Right lobe of liver (tissue), 6 donors: ENCODE measurements around the gene BEST2. TPM values are rescaled to one million over a fixed set of nuclear protein-coding genes. Genes with fewer than 3 reads are reported as not detected.

Source experiments
- ATAC-seq, 4 donors: fragments of 200-7000 bp; cut with Tn5 transposase; one replicate each; pipeline ENCODE4 v1.9.1; 2020; ENCODE audit warnings: mild to moderate bottlenecking in 4 of 4, moderate library complexity in 4 of 4
- DNase-seq, 3 donors: peaks; one replicate each; pipeline ENCODE4 v3.0.0-alpha.2; 2020
- H3K27ac ChIP-seq, 3 donors: fragments of 200-600 bp; one replicate each; pipeline ENCODE4 v1.8.0; 2022
- H3K27me3 ChIP-seq, 2 donors: fragments of 200-600 bp; one replicate each; pipeline ENCODE4 v1.8.0; 2022
- H3K36me3 ChIP-seq, 4 donors: fragments of 200-600 bp; sonication (generic) in 1 of 4; one replicate each; pipeline versions ENCODE4 v1.5.1 to v1.8.0; 2017 to 2022; ENCODE audit warnings: control low read depth in 1 of 4
- H3K4me1 ChIP-seq, 4 donors: fragments of 200-600 bp; sonication (generic) in 1 of 4; one replicate each; pipeline versions ENCODE4 v1.5.1 to v1.8.0; 2017 to 2022; ENCODE audit warnings: control low read depth in 1 of 4
- H3K4me3 ChIP-seq, 3 donors: fragments of 200-600 bp; one replicate each; pipeline ENCODE4 v1.8.0; 2022
- H3K9me3 ChIP-seq, 4 donors: fragments of 200-600 bp; sonication (generic) in 1 of 4; one replicate each; pipeline versions ENCODE4 v1.5.1 to v1.8.0; 2017 to 2022; ENCODE audit warnings: control low read depth in 1 of 4
- CTCF ChIP-seq, 4 donors: fragments of 200-600 bp in 3 of 4; fragments of 450-650 bp in 1 of 4; IDR thresholded peaks; one replicate each; pipeline versions ENCODE4 v1.5.1 to v1.8.0; 2016 to 2022; ENCODE audit warnings: antibody characterized with exemption in 4 of 4, mild to moderate bottlenecking in 2 of 4
- POLR2A ChIP-seq: fragments of 450-650 bp; IDR thresholded peaks from one replicate; pipeline ENCODE4 v1.6.1; 2017; ENCODE audit warnings: antibody characterized with exemption, mild to moderate bottlenecking
- WGBS: methylation state at CpG from one replicate; pipeline ENCODE4 v1.1.6; 2018; ENCODE audit warnings: low coverage, low lambda C conversion rate; ENCODE audit not compliant: insufficient coverage; ENCODE audit errors: missing lambda C conversion rate; 5-methylcytosine and 5-hydroxymethylcytosine counted together
- intact Hi-C, 2 donors: fragments of 100-400 bp; cut with DNase I; formaldehyde crosslinking; loops; one replicate each; pipeline versions ENCODE4 v1.11.2 to v1.14.1; 2022
- total RNA-seq, 6 experiments: library from RNA; depleted of rRNA in 2 of 6; stranded (reverse); fragments of >200 nt in 2 of 6; fragmentation: NEBNext Ultra II Directional in 3 of 6; extraction: Animal tissue kit (Norgen Biotek cat#: 25700) in 3 of 6; gene quantifications; one replicate each; pipeline versions ENCODE4 v1.1.0 to v1.2.4, GENCODE V29; 2016 to 2023
- donor health status: DM: no; HTN: yes; CAD: no.
- donor health status: DM: no; HTN: no; CAD: no.
- donor health status: DM: no; HTN: no; CAD: no.
- donor health status: DM: no; HTN: yes; CAD: no.
- donor health status: DM: no; HTN: yes; CAD: no.

Gene BEST2
- total RNA-seq, 6 experiments from 2014 or later: not detected

- no peak for ATAC-seq
- Histone ChIP-seq H3K27ac (no peak overlapping the region), H3K36me3 (peaks cover 0 to 9% (median 3%) of the 10 kb centered on the region in 4 donors), H3K4me1 (peaks cover 0 to 12% (median 4%) of the 10 kb centered on the region in 4 donors), H3K4me3 (peak overlapping the region in 2 of 3 donors; percentile 89 to 99), H3K27me3 (no peaks in the 10 kb centered on the region), H3K9me3 (no peaks in the 10 kb centered on the region)
- no peak for DNase-seq
- WGBS: 100% methylated on average over 1 of the region's 1 CpG
- intact Hi-C loops: no loop called here
- TF ChIP-seq POLR2A (no peak), CTCF (IDR thresholded peaks at IDR 0.05) (no peak)
These were observed 48.8 kb downstream of the BEST2 start for GRCh38 chr19:12800466-12800770.

GRCh38 chr19:12800923-12801465 is 49.4 kb downstream of the BEST2 start:
- peak in 2 of 3 donors; percentile 58 to 60 for DNase-seq
- WGBS: 0% methylated on average over 2 of the region's 38 CpGs
- TF ChIP-seq CTCF (IDR thresholded peaks at IDR 0.05) (no peak), POLR2A (no peak)
- Histone ChIP-seq H3K4me1 (peaks cover 0 to 11% (median 3%) of the 10 kb centered on the region in 4 donors), H3K9me3 (no peaks in the 10 kb centered on the region), H3K27me3 (no peaks in the 10 kb centered on the region), H3K27ac (peak overlapping the region; percentile 62 to 64 (median 62)), H3K4me3 (peak overlapping the region; percentile 89 to 99 (median 92)), H3K36me3 (peaks cover 0 to 9% (median 3%) of the 10 kb centered on the region in 4 donors)
- peak; percentile 21 to 34 (median 26) for ATAC-seq
- intact Hi-C loops: no loop called here

- intact Hi-C loops: no loop called here
- TF ChIP-seq CTCF (IDR thresholded peaks at IDR 0.05): no peak
- TF ChIP-seq POLR2A: peak; percentile 96
- Histone ChIP-seq H3K4me1 (peaks cover 0 to 6% (median 0%) of the 10 kb centered on the region in 4 donors), H3K4me3 (peak within 1 kb of the TSS; percentile 89 to 99 (median 92)), H3K36me3 (peaks cover 0 to 9% (median 3%) of the 10 kb centered on the region in 4 donors), H3K9me3 (no peaks in the 10 kb centered on the region), H3K27ac (peak within 1 kb of the TSS; percentile 62 to 64 (median 62)), H3K27me3 (no peaks in the 10 kb centered on the region)
- WGBS: 0% methylated on average over 3 of the region's 78 CpGs
- DNase-seq (peak; percentile 87 to 88 (median 88)), ATAC-seq (peak; percentile 85 to 93 (median 88))
These were observed 50.1 kb downstream of the BEST2 start, which contains the start of the genes PRDX2 and THSD8 for GRCh38 chr19:12801466-12802266. PRDX2 (minus strand) TSS chr19:12801800; CDS start chr19:12801261, 539 bp downstream. THSD8 (plus strand) TSS chr19:12802069; CDS start chr19:12802072, 3 bp downstream.

GRCh38 chr19:12802267-12803106 is 50.9 kb downstream of the BEST2 start:
- peaks cover 0 to 9% (median 3%) of the 10 kb centered on the region in 4 donors for H3K36me3 ChIP-seq
- no peaks in the 10 kb centered on the region for H3K27me3 ChIP-seq
- H3K4me1 ChIP-seq: peaks cover 0 to 11% (median 0%) of the 10 kb centered on the region in 4 donors
- TF ChIP-seq CTCF (IDR thresholded peaks at IDR 0.05) (no peak), POLR2A (no peak)
- peak in 2 of 3 donors; percentile 35 to 62 for DNase-seq
- intact Hi-C loops: no loop called here
- peak overlapping the region in 1 of 3 donors; percentile 62 for H3K27ac ChIP-seq
- 18% methylated on average over 17 of the region's 22 CpGs for WGBS
- H3K9me3 ChIP-seq: no peaks in the 10 kb centered on the region
- peak; percentile 4 to 18 (median 14) for ATAC-seq
- H3K4me3 ChIP-seq: peak overlapping the region; percentile 89 to 99 (median 92)
